ENCODE results near the gene CD207. TPM values are rescaled to one million over a fixed set of nuclear protein-coding genes. Genes with fewer than 3 reads are reported as not detected.

Gene CD207
- not detected in 2 replicates for total RNA-seq

DNA sequence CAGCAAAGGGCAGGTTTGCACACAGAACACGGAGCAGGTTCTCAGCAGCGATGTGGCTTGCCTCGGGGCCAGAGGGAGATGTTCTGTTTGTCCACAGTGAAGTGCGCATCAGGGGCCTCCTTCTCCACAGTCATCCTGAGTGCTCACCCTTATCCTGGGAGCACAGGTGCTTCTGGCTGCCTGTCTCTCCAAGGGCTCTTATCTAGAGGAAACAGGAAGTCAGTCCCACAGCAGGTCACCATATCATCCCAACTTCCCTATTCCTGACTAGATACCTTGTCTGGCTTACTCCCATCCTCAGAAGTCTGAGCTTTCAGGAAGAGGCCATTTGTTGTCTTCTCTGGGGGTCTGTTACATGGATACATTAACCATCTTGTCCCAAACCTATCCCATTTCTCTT lies at the start of gene CD207:
Gene CD207 (minus strand): TSS at position 174 of the 400 bp plus-strand sequence. CDS start 40 bp downstream, at position 134.

DNA sequence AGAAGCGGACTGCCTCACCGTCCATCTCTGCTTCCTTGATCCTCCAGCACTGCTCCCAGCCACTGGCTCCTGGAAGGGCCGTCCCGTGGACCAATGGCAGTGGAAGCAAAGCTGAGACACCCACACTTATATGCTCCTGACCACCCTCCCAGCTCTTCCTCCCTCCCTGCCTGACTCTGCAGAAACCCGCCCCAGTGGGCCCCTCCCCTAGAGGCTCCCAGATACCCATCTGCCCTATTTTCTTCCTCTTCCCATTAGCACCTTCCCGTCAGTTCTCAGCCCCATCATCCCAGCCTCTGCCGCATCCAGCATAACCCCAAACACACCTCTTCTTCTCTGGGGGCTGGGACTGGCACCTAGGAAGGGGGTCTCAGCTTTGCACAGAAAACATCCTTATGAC lies 15.1 kb downstream of the CD207 start, which contains the start of gene CLEC4F:
Gene CLEC4F (minus strand): TSS at position 101 of the 400 bp plus-strand sequence. CDS start 76 bp downstream, at position 25.

DNA sequence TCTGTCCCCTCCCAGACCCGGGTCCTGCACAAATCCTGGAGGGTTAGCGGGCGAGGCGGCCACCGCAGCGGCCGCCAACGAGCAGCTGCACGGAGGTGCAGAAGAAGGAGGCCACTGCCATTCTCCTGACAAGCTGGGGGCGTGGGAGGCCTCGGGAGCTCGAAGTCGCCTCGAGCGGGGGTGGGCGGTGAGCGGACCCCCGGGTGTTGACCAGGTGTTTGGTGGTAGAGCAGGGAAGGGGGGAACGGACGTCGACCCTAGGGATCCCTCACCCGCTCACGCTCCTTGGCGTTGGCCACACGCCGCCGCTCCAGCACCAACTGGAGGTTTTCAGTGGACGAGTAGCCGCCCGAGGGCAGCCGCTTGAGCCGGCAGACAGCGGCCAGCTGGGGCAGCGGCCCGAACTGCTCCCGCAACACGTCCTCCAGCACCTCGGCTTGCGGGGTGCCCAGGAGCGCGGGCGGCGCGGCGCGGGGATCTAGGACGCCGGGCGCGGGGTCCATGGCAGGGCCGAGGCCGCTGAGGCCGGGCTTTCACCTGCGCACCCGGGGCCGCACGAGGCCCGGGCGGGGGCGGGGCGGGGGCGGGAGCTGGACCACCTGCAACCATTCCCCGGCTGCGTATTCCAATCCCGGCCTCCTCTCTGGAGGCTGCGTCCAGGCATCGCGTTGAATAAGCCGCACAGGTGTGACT lies 45.3 kb downstream of the CD207 start, which contains the start of gene FIGLA:
Gene FIGLA (minus strand): TSS at position 508 of the 693 bp plus-strand sequence. CDS start 5 bp downstream, at position 503.

Other genes with a start within 250 kb of the CD207 start
- gene ADD2, start 67.6 kb downstream of the CD207 start, total RNA-seq: under 0.01 and 0.06 TPM in 2 replicates
- not detected in 2 replicates for gene FIGLA, start 45.2 kb downstream of the CD207 start, total RNA-seq
- not detected in 2 replicates for gene CLEC4F, start 15.2 kb downstream of the CD207 start, total RNA-seq
- 1.1 and 1.3 TPM in 2 replicates for gene VAX2, start 64.8 kb upstream of the CD207 start, total RNA-seq
- gene ATP6V1B1, start 100.1 kb upstream of the CD207 start, total RNA-seq: 1.3 TPM in 2 replicates
- 0.37 and 0.40 TPM in 2 replicates for gene ANKRD53, start 142.8 kb upstream of the CD207 start, total RNA-seq
- gene TEX261, start 159.1 kb upstream of the CD207 start, total RNA-seq: 30.4 and 36.3 TPM in 2 replicates
- gene NAGK, start 232.8 kb upstream of the CD207 start, total RNA-seq: 72.4 and 76.9 TPM in 2 replicates

Measured in aortic smooth muscle cell (primary cell).